ENCODE data around the gene SLC41A2. TPM values are rescaled to one million over a fixed set of nuclear protein-coding genes. Genes with fewer than 3 reads are reported as not detected.

Gene SLC41A2
- total and polyA plus RNA-seq, 4 donors: 10.8 to 106 (median 61.9) TPM

Other genes with a start within 250 kb of the SLC41A2 start
- gene NOPCHAP1, start 28.0 kb upstream of the SLC41A2 start, total RNA-seq: 10 to 100 TPM in 1 of 2 donors, 1 to 10 TPM in 1; 9.5 to 12.9 TPM
- gene NOPCHAP1, start 28.0 kb upstream of the SLC41A2 start, polyA plus RNA-seq: 10 to 100 TPM in 1 of 2 donors, 1 to 10 TPM in 1; 6.8 to 12.6 TPM
- 10 to 100 TPM; 17.2 to 35.2 TPM for gene ALDH1L2, start 126.2 kb upstream of the SLC41A2 start, total RNA-seq
- gene ALDH1L2, start 126.2 kb upstream of the SLC41A2 start, polyA plus RNA-seq: 1 to 10 TPM; 1.6 to 3.4 TPM
- 10 to 100 TPM; 50.6 to 86.2 TPM for gene WASHC4, start 149.4 kb upstream of the SLC41A2 start, total RNA-seq
- gene WASHC4, start 149.4 kb upstream of the SLC41A2 start, polyA plus RNA-seq: 10 to 100 TPM; 11.5 to 23.7 TPM